ENCODE measurements around the gene FBRS. TPM values are rescaled to one million over a fixed set of nuclear protein-coding genes. Genes with fewer than 3 reads are reported as not detected.

The FBRS gene
- total and polyA plus RNA-seq, 2 of the 13 experiments (the other 11 are each of a cell fraction or from before 2014, with no cell fraction given) = 13.7 to 16.2 TPM

DNA sequence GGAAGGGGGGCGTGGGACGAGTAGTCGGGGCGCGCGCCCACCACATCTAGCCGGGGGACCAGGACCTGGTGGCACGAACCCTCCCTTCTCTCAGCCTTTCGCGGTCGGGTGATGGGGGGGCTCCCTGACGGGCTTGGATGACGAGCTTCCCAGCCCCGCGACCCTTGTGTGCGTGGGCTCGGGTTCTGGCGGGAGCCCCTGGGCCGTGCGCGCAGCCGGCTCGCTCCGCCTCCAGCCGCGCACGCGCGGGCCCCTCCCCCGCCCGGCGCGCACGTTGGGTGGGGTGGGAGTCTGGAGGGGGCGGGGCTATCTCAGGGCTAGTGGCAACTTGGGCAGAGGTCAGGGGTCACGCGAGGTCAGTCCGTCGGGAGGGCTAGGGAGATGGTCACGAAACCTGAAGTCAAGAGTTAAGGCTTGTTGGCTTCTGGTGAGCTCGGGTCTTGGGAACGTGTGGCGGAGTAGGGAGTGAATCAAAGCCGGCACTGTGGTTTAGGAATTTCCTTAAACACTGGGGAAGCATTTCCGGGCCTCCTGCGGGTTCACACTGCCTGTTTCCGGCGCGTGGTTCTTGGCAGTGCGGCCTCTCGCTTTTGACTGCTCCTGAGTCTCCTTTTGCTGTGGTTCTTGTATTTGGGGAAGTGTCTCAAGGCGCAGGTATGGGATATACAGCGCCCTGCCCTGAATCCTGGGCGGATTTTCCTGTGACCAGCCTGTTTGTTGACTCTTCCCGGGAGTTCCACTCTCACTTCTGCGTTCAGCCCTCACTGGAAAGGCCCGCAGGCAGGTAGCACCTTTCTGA, 40.8 kb downstream of the FBRS start, which contains the start of gene SRCAP (continued):
- TF ChIP-seq, protein P1, sequence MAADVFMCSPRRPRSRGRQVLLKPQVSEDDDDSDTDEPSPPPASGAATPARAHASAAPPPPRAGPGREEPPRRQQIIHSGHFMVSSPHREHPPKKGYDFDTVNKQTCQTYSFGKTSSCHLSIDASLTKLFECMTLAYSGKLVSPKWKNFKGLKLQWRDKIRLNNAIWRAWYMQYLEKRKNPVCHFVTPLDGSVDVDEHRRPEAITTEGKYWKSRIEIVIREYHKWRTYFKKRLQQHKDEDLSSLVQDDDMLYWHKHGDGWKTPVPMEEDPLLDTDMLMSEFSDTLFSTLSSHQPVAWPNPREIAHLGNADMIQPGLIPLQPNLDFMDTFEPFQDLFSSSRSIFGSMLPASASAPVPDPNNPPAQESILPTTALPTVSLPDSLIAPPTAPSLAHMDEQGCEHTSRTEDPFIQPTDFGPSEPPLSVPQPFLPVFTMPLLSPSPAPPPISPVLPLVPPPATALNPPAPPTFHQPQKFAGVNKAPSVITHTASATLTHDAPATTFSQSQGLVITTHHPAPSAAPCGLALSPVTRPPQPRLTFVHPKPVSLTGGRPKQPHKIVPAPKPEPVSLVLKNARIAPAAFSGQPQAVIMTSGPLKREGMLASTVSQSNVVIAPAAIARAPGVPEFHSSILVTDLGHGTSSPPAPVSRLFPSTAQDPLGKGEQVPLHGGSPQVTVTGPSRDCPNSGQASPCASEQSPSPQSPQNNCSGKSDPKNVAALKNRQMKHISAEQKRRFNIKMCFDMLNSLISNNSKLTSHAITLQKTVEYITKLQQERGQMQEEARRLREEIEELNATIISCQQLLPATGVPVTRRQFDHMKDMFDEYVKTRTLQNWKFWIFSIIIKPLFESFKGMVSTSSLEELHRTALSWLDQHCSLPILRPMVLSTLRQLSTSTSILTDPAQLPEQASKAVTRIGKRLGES (CRISPR knock-in tag; IDR thresholded peaks at IDR 0.05; ENCODE audit: borderline replicate concordance) = 0 out of 2 replicates have a peak, but pooled peaks have one; percentile 38
- TF ChIP-seq SP5 (CRISPR knock-in tag; IDR thresholded peaks at IDR 0.05; ENCODE audit: borderline replicate concordance, low read depth) = peak; percentile 80; the same call in 1 of the 2 replicates
- TF ChIP-seq JARID2 (CRISPR knock-in tag; IDR thresholded peaks at IDR 0.05; ENCODE audit: insufficient replicate concordance) = peak; percentile 53
- TF ChIP-seq ISX (CRISPR knock-in tag; conservative IDR thresholded peaks at IDR 0.05) = no peak
- TF ChIP-seq SRY (CRISPR knock-in tag; IDR thresholded peaks at IDR 0.05) = peak; percentile 57
- TF ChIP-seq ZFP37 (CRISPR knock-in tag; IDR thresholded peaks at IDR 0.05; ENCODE audit: borderline replicate concordance) = 0 out of 2 replicates have a peak, but pooled peaks have one; percentile 55
- TF ChIP-seq ZNF275 (CRISPR knock-in tag; IDR thresholded peaks at IDR 0.05; ENCODE audit: borderline replicate concordance) = 0 out of 2 replicates have a peak, but pooled peaks have one; percentile 6
- peak; percentile 89 for TF ChIP-seq ZNF883 (CRISPR knock-in tag; IDR thresholded peaks at IDR 0.05; ENCODE audit: not compliant biosample characterization)
- TF ChIP-seq ZNF431 (CRISPR knock-in tag; IDR thresholded peaks at IDR 0.05; ENCODE audit: borderline replicate concordance, low read depth) = peak; percentile 2; the same call in 1 of the 2 replicates
- TF ChIP-seq ZSCAN22 (CRISPR knock-in tag; IDR thresholded peaks at IDR 0.05) = peak; percentile 18; the same call in 1 of the 2 replicates
- peak; percentile 22; the same call in 1 of the 2 replicates for TF ChIP-seq ZFX (CRISPR knock-in tag; IDR thresholded peaks at IDR 0.05; ENCODE audit: low read depth)
- TF ChIP-seq ZNF674 (CRISPR knock-in tag; IDR thresholded peaks at IDR 0.05; ENCODE audit: low read depth) = 0 out of 2 replicates have a peak, but pooled peaks have one; percentile 26
- TF ChIP-seq ATF3 (CRISPR knock-in tag; IDR thresholded peaks at IDR 0.05) = 0 out of 2 replicates have a peak, but pooled peaks have one; percentile 31
- TF ChIP-seq HOXA7 (CRISPR knock-in tag; IDR thresholded peaks at IDR 0.05) = no peak
- peak; percentile 87 for TF ChIP-seq GABPB1 (CRISPR knock-in tag; IDR thresholded peaks at IDR 0.05)
- TF ChIP-seq ZNF768 (CRISPR knock-in tag; IDR thresholded peaks at IDR 0.05) = no peak; the same call in none of the 2 replicates
- TF ChIP-seq TP53 (CRISPR knock-in tag; conservative IDR thresholded peaks at IDR 0.05) = 0 out of 2 replicates have a peak, but pooled peaks have one; percentile 74
- peak; percentile 61; the same call in 1 of the 2 replicates for TF ChIP-seq DRAP1 (CRISPR knock-in tag; IDR thresholded peaks at IDR 0.05)
- TF ChIP-seq BRCA1 (CRISPR knock-in tag; IDR thresholded peaks at IDR 0.05) = 0 out of 2 replicates have a peak, but pooled peaks have one; percentile 77
- TF ChIP-seq HMG20B (CRISPR knock-in tag; conservative IDR thresholded peaks at IDR 0.05) = 0 out of 2 replicates have a peak, but pooled peaks have one; percentile 43
- peak; percentile 82; the same call in 1 of the 2 replicates for TF ChIP-seq NR2F2 (IDR thresholded peaks at IDR 0.05; ENCODE audit: borderline replicate concordance, low read depth)
- TF ChIP-seq REXO4 (CRISPR knock-in tag; IDR thresholded peaks at IDR 0.05; ENCODE audit: borderline replicate concordance) = no peak
- peak; percentile 24; the same call in 1 of the 2 replicates for TF ChIP-seq ELF3 (CRISPR knock-in tag; IDR thresholded peaks at IDR 0.05)
- peak; percentile 24; the same call in 1 of the 2 replicates for TF ChIP-seq ZNF333 (CRISPR knock-in tag; IDR thresholded peaks at IDR 0.05; ENCODE audit: borderline replicate concordance)
- no peak for TF ChIP-seq NCOA5 (CRISPR knock-in tag; IDR thresholded peaks at IDR 0.05)
